CD4-positive, alpha-beta T cell treated with Interleukin-4 for 1 hour (primary cell): ENCODE results near the gene GATAD2A.
"Not testable (repeated sequence)": the region's sequence is repeated elsewhere in the genome, so short reads cannot be mapped to it uniquely, and the experiment has no call there.

Experiments used
- DNase-seq, 2 donors: peaks; one replicate each; pipeline ENCODE4 v3.0.0-alpha.2; 2020 to 2022

GATAD2A gene

DNA sequence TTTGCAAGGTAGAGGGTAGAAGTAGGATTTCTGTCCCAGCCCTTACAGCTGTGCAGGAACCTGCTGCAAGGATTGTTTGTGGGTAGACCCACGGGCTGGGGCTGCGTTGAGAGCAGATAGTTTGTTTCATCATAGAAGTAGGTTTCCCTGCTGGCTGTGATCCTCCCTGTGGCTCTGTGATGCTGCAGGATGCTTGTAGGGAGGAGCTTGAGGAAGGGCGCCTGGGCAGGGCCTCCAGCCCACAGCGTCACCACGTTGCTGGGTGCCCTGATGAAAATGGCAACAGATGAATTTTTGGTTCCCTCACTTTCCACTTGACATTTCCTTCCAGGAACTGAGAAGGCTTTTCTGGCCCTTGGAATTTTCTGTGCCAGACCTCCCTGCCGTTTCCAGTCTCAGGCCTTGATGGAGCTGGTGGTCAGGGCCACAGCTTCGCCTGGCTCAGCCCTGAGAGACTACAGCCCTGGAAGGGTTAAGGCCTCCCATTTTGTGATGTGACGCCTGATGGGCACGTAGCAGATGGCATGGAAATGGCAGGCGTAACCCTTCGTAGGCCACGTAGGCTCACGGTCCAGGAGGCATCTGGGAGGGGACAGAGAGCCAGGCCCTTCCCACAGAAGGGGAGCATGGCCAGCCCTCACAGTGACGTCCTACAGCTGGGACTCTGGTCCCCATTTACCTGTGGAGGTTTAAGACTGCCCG lies 42.2 kb downstream of the GATAD2A start:
- DNase-seq = peak; percentile 36 to 49

DNA sequence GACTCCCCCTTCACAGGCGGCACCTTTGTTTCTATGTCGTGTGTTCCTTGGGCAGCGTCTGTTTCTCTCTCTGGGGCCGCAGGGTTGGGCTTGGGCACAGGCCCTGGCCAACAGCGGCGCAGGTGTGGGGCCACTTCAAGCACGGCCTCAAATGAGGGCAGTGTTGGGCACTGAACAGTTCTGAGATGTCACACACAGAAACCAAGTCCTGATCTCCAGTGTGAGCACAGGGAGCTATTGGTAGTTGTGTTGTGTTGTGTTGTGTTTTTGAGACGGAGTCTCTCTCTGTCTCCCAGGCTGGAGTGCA lies 42.7 kb downstream of the GATAD2A start:
- no peak for DNase-seq

DNA sequence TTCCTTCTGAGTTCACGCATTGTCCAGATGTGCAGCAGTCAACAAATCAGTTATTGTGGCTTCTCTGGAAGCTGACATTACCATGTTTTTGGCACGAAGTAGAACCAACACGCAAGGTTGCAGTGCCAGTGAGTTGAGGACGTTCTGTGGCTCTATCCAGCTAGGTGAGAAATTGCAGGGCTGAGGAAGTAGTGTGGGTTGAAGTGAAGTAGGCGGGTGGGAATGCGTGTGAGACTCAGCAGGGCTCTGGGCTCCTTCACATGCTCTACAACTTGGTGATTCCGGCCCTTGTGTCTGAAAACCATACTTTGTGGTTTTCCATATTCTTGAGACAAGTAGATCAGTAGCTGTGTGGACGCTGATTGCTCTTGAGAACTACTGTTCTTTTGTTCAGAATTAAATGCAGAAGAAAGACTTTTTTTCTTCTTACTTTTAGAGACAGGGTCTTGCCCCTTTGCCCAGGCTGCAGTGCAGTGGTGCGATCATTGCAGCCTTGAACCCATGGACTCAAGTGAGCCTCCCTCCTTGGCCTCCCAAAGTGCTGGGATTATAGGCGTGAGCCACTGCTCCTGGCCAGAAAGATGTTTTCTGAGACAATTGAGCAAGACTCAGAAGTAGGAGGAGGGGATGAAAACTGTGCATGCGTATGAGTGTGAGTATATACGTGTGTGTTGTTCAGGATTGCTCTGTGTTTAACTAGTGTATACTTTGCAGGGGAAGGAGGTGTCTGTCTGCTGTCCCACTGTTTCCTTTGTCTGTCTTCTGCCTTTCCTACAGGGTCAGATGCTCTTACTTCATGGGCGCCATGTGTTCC lies 46.2 kb downstream of the GATAD2A start:
- peak in 1 of 2 donors; percentile 49 for DNase-seq

DNA sequence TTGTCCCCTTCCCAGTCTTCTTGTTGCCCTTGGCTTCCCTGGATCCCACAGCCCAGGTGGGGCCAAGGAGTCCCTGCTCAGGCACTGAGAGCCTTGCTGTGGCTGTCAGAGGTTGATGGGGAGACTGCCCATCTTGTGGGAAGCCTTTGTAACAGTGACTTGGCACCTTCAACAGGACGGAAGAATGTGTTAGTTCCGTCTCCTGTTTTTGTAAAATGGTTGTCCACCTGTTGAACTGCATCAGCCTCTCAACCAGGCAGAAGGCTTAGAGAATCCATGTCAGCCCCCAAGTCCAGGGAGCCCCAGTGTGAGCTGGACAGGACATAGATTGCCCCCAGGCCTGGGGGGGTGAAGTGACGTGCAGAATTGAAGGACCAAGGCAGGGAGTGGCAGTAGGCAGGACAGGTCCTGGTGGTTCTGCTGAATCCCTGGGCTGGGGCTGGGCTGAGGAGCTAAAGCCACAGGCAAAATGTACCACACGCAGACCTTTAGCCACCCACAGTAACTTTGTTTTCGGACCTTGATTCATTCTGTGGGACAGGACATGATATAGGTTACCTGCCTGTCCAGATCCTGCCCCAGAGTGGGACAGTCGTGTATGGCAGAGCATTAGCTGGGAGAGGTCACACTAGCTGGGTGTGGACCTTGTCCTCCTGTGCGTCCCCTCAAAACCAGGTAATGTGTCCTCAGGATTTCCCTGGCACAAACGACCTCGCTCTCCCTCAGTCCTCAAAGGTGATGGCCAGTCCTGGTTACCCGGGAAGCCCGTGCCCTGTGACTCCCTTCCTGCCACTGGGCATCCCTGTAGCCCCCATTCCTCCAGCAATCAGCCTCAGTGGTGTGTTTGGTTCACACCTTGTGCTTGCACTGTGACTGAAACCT lies 47.0 kb downstream of the GATAD2A start:
- DNase-seq = peak in 1 of 2 donors; percentile 27

DNA sequence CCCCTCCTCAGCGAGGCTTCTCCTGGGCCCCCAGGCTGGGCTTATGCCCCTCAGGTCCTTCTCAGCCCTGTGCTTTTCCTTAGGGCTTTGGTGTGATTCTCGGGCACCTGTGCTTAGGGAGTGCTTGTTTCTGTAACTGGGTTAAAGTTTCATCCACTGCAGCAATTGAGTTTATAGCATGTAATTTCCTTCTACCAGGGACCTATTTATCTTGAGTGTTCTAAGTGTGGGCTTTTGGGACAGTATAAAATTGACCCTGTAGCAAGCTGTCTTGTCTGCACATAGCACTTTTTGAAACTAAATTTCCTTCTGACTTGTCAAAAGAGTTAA lies 47.6 kb downstream of the GATAD2A start:
- no peak for DNase-seq

- not testable (repeated sequence) for DNase-seq
Observed at GRCh38 chr19:19455166-19455919, 49.9 kb downstream of the GATAD2A start.

DNA sequence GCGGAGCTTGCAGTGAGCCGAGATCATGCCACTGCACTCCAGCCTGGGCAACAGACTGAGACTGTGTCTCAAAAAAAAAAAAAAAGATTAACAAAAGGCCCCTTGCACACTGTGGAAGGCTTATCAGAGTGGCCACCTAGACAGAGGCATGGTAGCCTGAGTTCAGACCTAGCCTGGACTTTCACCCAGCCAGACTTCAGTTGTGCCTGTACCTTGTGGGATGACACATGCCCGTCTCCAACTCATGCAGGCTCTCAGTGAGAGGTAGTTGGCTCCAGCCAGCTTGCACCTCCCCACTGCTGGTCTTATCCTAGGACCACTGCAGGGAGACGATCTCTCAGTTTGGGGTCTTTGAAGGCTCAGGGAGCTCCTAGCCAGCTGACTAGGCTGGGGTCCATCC lies 52.2 kb downstream of the GATAD2A start:
- no peak for DNase-seq

DNA sequence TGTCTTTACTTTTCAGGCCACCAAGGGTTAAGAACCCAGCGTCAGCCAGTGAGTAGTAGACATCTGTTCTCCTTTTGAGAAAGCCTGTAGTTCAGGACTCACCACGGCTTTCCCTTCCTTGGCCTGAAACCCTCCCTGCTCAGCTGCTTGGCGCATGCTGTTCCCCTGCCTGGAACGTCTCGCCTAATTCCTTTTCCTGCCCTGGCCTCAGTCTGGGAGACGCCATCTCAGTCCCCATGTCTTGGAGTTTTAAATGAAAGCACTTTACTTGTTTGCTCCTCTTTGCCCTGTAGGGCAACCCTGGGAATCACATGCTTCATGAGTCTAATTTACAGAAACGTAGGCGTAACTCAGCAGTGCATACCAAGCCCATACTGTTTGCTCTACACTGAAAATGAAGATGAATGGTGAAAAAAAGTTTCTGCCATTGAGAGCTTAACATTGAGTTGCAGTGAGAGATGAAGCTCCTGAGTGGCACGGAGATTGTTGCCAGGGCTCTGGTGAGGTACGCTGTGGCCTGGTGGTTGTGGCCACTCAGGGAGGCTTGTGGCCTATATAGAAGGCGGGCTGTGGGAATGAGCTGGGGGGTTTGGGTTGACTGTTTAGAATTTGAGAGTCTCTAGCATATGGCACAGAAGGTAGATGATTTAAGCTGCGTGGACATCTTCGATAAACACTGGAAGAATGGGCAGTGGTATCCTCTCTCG lies 52.8 kb downstream of the GATAD2A start:
- no peak for DNase-seq

GRCh38 chr19:19459073-19459472 lies 53.6 kb downstream of the GATAD2A start:
- DNase-seq = peak in 1 of 2 donors; percentile 70

- DNase-seq = peak; percentile 76 to 78
Observed at GRCh38 chr19:19459707-19460251, 54.3 kb downstream of the GATAD2A start.

DNA sequence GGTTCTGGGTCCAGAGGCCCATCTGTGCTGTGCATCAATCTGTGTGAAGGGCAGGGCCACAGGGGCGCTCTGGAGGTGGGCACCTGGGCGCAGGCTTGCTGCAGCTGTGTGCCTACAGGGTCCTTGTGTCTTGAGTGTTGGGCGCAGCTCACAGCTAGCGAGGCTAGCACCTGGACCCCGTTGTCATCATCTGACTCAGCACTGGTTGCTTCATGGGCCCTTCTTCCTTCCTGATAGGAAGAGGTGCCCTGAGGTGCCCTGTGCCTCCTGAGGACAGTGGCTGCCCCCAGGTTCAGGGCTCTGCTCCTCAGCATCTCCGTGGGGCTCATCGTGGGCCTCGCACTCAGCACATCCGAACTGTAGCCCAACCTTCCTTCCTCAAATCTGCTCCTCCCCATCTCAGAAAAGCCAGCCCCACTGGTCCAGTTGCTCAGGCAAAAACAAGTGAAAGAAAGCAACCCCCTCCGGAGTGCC lies 54.8 kb downstream of the GATAD2A start:
- DNase-seq = peak in 1 of 2 donors; percentile 34

- DNase-seq = peak; percentile 56 to 69
Observed at GRCh38 chr19:19460761-19461265, 55.3 kb downstream of the GATAD2A start.

DNA sequence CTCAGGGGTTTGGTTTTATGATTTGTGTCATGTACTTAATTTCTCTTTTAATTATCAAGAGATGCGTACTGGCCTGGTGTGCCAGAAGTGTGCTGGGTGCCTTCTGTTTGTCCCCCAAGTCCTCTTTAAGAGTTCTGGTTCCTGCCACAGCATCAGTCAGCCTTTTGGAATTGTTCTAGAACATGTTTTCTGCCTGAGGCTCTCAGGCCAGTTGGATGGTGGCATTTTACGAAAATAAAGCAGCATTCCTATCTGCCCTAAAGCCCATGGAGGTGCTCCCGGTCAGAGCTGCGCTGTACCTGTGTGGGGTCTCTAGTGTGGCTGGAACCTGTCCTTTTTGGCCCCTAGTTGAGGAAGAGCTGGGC lies 55.8 kb downstream of the GATAD2A start:
- DNase-seq = no peak

DNA sequence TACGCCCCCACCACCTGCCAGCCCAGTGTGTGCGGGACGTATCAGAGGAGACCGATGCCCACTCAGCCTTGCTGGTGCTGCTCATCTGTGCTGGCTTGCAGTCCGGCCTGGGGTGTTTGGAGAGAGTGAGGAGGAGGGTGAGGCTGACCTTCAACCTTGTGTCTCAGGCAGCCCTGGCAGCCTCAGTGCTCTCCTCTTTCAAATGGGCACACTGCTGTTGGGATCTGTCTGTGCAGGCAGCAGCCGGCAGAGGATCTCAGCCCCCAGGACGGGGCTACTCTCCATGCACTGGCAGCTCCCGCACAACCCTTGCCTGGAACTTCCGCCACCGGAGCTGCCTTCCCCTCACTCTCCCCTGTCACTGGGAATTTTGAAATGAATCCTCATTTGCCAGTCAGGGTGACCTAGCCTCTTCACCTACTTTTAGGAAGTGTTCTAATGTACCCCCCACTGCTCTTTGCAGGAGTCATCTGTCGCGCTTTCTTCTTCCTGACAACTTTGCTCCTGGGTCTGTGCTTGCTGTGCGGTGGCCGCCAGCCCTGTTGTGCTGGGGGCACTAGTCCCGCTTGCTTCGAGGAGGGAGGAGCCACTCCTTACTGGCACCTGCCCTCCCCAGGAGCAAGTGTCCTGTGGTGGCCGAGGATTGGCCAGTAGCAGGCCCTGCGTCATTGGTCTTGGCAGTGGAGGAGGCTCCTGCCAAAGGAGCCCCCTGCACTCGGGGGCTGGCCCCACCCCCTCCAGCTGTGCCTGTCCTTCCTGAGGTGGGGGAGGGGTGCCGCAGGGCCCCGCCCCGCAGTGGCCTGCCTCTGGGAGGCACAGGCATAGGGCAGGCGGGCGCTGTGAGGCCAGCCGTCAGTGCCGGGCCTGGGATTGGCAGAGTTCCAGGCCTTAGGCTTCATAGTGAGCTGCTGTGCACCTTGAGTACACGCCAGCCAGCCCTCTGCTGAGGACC lies 56.5 kb downstream of the GATAD2A start:
- DNase-seq = peak; percentile 40

DNA sequence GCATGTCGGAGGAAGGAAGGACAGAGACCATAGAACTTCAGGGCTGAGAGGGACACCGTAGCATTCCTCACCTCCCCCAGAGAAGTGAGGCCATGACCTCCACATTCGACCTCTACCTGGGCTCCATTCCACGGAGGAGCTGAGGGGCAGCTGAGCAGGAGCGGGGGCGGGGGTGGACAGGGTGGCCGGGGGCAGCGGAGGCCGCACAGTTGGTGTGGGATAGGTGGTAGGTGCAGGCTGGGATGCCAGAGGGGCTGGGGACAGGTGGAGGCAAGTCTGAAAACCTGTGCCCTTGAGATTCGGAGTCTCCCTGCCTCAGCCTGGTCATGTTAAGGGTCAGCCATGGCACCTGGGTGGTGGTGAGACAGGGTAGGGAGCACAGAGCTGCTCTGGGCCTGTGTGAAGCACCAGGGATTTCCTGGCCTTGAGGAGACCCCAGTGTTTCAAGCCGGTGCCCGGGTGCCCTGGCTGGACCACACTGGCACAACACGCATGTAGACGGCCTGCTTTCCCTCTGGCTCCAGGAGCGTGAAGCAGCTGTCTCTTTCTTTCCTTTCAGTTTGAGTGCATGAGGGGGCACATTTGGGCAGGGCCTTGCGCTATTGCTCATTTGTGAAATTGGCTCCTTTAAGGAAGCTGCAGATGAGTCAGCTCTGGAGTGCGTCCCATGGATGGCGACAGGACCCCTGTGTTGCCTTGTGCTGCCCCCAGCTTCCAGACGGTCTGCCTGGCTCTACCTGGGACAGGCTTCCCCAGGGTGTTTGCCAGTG lies 58.1 kb downstream of the GATAD2A start:
- DNase-seq = no peak

- DNase-seq = no peak
Observed at GRCh38 chr19:19464339-19465098, 59.0 kb downstream of the GATAD2A start.

- no peak for DNase-seq
Observed at GRCh38 chr19:19465436-19466070, 60.1 kb downstream of the GATAD2A start.

DNA sequence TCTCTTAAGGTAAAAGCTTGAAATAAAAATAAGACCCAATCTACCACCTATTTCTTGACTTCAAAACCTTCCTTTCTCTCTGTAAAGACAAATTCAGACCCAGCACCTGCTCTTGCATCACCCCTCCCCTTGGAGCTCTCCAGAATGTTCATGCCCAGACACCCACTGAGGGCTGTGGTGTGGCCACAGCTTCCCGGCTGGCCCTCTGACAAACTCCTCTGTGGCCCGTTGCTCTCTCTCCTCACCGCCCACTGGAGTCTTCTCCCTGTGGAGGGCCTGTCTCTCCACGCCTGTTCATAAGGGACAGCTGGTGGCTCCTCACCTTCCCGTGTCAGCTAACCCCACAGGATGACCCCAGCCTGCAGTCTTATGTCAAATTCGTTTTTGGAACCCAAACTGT lies 60.7 kb downstream of the GATAD2A start:
- no peak for DNase-seq
